Amygdala (tissue), 56 donors: ENCODE data around the gene XAB2.
A peak's percentile ranks its signal among the peaks of the same experiment; 100 is the strongest.

Experiments used
- DNase-seq, 56 donors: peaks; one replicate each; lab custom pipeline; 2025; lab: John Stamatoyannopoulos, UW

XAB2 gene

DNA sequence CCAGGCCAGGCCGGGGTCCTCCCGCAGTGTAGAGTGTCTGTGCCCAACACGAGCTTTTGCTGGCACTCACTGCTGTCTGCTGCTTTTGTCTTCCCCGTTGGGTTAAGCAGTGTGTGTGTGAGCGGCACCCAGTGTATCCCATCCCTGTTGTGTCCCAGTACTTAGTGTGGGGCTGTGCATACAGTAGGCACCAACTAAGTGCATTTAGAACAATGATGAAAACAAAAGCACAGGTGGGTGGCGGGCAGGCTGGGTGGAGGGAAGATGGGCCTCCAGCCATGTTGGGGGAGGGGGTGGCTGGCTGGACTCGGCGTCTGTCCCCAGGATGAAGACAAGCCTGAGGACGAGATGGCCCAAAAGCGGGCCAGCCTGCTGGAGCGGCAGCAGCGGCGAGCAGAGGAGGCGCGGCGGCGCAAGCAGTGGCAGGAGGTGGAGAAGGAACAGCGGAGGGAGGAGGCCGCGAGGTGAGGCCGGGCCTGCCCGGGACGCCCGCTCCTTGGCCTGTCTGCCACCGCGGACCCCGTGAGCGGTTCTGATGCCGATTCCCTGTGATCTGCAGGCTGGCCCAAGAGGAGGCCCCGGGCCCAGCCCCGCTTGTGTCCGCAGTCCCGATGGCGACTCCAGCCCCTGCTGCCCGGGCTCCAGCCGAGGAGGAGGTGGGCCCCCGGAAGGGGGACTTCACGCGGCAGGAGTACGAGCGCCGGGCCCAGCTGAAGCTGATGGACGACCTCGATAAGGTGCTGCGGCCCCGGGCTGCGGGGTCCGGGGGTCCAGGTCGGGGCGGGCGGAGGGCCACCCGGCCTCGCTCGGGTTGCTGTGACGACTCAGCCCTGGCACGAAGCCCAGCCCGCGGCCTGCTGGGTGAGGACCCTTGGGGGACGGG, 14.2 kb downstream of the XAB2 start:
- DNase-seq = no peak

DNA sequence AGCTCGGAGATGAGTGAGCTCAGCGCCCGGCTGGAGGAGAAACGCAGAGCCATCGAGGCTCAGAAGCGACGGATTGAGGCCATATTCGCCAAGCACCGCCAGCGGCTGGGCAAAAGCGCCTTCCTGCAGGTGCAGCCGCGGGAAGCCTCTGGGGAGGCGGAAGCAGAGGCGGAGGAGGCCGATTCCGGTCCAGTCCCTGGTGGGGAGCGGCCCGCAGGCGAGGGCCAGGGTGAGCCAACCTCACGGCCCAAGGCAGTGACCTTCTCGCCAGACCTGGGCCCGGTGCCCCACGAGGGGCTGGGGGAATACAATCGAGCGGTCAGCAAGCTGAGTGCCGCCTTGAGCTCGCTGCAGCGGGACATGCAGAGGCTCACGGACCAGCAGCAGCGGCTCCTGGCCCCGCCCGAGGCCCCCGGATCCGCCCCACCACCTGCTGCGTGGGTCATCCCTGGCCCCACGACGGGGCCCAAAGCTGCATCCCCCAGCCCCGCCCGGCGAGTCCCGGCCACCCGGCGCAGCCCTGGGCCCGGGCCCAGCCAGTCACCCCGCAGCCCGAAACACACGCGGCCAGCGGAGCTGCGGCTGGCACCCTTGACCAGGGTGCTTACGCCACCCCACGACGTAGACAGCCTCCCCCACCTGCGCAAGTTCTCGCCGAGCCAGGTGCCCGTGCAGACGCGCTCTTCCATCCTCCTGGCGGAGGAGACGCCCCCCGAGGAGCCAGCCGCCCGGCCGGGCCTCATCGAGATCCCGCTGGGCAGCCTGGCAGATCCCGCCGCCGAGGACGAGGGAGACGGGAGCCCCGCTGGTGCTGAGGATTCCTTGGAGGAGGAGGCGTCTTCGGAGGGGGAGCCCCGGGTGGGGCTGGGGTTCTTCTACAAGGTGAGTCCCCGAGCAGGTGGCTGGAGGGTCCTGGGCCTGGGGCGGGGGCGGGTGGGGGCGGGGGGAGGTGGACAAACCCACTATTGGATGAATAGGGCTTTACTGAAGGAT, 16.8 kb downstream of the XAB2 start:
- DNase-seq = no peak

DNA sequence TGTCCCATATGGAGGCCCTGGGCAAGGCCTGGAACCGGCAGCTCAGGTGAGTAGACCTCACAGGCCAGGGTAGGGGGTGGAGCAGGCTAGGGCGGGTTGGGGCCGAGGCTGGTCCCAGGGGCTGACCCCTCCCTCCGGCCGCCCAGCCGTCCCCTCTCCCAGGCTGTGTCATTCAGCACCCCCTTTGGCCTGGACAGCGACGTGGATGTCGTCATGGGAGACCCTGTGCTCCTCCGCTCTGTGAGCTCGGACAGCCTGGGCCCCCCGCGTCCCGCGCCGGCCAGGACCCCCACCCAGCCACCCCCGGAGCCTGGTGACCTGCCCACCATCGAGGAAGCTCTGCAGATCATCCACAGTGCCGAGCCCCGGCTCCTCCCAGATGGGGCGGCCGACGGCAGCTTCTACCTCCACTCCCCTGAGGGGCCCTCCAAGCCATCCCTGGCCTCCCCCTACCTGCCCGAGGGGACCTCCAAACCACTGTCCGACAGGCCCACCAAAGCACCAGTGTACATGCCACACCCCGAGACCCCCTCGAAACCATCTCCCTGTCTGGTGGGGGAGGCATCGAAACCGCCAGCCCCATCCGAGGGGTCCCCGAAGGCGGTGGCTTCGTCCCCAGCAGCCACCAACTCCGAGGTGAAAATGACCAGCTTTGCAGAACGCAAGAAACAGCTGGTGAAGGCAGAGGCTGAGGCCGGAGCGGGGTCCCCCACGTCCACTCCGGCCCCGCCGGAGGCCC, 17.6 kb downstream of the XAB2 start:
- no peak for DNase-seq

DNA sequence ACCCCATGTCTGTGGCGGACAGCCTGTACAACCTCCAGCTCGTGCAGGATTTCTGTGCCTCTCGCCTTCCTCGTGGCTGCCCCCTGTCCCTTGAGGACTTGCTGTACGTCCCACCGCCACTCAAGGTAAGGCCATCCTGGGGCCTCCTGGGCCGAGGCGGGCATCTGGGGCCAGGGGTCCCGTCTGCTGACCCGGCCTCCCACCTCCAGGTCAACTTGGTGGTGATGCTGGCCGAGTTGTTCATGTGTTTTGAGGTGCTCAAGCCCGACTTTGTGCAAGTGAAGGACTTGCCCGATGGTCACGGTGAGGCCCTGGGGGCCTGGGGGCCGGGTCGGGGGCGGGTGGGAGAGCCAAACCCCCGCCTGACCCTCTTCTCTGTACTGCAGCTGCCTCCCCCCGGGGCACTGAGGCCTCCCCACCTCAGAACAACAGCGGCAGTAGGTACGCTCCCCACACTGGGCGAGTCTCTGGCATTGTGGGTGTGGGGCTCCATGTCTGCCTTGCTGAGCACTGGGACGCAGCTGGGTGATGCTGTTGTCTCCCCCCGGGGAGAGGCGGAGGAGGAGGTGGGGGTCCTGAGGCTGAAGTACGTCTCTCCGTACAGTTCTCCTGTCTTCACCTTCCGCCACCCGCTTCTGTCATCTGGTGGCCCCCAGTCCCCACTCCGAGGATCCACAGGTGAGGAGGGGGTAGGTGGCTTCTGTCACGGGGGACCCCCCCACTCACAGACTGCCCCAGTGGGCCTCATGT, 18.7 kb downstream of the XAB2 start:
- DNase-seq = no peak

DNA sequence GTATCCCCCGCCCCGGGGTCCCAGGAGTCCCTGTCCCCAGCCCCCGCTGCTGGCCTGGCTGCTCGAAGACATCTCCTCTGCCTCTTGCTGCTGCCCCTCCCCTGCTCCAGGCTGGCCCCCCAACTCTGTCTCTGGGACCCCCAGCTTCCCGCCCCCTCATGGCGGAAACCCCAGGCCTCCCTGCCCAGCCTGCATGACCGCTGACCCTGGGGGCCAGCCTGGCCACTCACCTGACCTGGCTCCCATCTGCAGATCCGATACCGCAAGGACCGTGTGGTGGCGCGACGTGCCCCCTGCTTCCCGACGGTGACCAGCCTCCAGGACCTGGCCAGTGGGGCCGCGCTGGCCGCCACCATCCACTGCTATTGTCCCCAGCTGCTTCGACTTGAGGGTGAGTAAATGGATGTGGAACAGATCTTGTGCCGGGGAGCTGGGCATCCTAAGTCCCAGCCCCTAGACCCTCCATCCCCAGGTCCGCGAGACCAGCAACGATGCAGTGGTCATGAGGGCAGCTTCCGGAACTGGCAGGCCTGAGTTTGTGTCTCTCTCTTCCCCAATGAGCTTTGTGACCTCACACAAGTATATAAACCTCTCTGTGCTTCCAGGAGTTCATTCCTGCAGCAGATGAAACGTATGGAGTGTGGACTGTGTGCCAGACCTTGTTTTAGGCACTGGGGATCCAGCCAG, 21.3 kb downstream of the XAB2 start:
- no peak for DNase-seq

DNA sequence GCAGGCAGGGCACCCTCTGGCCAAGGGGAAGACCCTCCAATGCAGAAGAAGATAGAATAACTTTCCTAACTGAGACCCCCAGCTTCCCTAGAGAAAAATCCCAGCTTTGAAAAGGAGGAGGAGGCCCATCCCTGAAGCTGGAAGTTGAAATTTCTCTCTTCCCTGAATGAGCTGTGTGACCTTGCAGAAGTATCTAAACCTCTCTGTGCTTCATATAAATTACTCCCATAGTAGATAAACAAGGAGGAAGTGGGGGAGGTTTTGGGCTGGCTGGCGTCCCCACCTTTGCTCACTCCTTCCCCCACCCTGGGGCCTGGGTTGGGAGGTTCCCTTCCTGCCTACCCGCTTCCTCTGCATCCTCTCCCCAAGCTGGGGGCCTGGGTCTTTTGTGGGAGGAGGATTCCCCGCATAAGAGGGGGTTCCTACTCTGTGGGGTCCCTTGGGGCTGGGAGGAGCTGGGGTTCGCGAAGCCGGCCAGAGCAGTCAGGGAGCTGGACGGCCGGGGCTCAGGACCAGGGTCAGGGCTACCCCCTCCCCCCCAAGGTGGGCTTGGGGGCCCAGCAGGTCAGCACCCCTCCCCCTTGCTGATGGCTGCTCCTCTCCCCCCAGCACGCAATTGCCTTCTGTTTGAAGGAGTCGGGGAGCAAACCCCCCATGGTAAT, 22.0 kb downstream of the XAB2 start:
- no peak for DNase-seq

DNA sequence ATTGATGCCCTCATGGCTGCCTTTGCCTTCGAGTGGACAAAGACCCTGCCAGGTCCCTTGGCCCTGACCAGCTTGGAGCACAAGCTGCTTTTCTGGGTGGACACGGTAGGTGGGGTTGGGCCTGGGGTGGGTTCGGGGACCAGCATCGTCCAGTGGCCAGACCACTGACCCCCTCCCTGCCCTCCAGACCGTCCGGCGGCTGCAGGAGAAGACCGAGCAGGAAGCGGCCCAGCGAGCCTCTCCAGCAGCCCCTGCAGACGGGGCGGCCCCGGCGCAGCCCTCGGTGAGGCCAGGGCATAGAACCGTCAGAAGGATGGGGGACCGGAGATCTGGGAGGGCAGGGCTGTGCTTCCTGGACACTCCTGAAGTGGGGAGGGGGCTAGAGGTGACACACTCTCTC, 23.1 kb downstream of the XAB2 start:
- DNase-seq = no peak

DNA sequence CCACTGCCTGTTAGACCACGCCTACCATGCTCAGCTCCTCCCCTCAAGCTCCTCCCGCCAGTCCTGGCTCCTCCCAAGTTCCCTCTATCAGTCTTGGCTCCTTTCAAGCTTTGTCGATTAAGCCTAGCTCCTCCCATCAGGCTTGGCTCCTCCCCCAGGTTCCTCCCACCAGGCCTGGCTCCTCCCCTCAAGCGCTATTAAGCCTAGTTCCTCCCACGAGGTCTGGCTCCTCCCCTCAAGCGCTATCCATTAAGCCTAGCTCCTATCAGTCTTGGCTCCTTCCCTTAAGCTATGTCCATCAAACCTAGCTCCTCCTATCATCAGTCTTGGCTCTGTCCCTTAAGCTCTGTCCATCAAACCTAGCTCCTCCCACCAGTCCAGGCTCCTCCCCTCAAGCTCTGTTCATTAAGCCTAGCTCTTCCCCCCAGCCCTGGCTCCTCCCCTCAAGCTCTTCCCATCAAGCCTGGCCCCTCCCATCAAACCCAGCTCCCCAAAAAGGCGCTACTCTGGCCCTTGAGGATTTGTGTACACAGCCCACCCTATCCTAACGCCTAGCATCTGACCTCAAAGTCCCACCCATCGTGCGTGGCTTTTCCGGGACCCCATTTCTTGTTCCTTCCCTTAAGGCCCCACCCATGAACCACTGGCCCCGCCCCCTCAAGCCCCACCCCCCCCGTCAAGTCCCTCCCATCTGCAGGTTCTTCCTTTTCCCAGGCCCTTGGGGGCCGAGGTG, 23.7 kb downstream of the XAB2 start:
- DNase-seq = no peak

DNA sequence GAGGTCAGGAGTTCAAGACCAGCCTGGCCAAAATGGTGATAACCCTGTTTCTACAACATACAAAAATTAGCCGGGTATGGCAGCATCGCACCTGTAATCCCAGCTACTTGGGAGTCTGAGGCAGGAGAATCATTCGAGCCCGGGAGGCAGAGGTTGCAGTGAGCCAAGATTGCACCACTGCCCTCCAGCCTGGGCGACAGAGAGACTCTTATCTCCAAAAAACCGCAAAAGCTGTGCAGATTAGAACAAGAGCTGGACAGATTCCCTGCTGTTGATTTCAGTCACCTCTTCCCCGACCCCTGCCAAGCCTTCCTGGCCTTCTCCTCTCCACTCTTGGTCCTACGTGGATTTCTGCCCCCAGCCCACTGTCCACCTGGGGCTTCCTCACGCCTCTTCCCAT, 25.4 kb downstream of the XAB2 start:
- no peak for DNase-seq

DNA sequence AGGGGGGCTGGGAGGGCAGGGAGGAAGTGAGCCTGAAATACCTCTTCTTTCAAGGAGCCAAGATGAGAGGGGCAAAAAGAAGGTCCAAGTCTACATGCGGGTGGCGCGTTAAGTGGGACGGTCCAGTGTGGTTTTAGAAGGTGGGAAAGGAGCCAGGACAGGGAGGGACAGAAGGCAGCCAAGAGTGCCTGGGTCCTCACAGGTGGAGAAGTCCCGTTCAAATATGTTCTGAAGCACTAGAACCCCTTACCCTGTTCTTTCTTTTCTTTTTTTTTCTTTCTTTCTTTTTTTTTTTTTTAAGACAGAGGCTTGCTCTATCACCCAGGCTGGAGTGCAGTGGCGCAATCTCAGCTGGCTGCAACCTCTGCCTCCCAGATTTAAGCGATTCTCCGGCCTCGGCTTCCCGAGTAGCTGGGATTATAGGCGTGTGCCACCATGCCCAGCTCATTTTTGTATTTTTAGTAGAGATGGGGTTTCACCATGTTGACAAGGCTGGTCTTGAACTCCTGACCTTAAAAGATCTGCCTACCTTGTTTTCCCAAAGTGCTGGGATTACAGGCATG, 26.3 kb downstream of the XAB2 start:
- no peak for DNase-seq

DNA sequence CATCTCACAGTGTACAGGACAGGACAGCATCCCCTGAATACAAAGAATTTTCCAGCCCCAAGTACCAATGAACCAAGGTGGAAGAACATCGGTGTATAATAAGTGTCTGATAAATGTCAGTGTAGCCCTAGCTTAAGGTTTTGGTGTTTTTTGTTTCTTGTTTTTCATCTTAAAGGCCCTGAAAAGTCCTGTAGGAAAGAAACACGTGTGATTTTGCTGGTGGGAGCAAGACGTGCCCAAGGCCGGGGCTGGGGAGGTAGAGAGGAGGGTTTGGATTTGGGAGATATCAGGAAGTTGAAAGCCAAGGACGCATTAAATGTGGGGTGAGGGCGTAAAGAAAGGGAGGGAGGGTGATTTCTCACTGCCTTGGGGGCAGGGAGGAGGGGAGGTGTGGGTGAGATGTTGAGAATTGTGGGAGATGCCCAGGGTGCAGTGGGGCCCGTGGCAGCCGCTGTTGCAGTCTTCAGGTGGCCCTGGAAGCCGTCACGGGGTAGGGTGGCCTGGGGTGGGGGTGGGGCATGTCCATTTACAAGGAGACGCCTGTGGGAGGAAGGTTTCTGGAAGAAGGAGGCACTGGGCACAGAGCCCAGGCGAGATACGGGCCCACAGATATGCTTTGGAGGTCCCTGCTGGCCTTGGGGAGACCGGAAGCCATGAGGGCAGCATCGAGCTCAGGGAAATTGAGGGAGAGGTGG, 27.0 kb downstream of the XAB2 start:
- no peak for DNase-seq

DNA sequence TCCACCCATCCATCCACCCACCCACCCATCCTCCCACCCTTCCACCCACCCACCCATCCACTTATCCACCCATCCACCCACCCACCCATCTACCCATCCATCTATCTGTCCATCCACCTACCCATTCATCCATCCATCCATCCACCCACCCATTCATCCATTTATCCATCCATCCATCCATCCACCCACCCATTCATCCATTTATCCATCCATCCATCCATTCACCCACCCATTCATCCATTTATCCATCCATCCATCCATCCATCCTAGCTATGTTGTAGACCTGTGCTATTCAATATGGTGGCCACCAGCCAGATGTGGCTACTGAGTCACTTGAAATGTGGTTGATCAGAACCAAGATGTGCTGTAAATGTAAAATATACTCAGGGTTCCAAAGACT, 28.6 kb downstream of the XAB2 start:
- DNase-seq = no peak

DNA sequence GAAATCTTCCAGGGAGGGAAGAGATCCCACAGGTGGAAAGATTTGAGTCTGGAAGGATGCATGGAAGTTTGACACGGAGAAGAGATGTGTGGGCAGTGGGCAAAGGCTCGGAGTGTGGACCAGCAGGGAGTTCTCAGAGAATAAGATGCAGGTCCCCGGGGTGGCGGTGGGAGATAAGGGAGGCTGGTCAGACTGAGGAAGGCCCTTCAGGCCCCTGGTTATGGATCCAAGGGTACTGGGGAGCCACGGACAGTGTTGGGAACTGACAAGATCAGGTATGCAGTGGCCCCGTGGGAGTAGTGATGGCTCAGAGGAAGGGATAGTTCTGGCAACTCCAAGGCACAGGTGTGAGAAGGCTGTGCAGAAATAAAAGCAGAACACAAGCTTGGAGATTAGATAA, 31.2 kb downstream of the XAB2 start:
- no peak for DNase-seq

DNA sequence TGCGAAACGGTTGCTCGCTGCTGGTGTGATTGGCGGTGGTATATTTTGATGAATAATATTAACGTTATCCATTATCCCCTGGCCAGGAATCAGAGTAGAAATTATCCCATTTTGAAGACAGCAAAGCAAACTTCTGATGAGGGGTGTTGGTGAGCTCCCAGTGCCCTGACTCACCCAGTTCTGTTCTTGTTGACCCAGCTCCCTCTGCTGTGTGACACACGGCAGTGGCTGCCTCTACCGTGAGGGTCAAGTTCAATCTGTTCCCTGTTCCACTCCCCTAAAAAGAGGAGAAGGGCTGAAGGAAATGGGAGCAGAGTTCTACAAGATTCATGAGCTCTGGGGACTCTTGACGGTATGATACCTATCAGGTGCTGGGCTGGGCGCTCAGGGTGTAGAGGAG, 31.7 kb downstream of the XAB2 start:
- no peak for DNase-seq

DNA sequence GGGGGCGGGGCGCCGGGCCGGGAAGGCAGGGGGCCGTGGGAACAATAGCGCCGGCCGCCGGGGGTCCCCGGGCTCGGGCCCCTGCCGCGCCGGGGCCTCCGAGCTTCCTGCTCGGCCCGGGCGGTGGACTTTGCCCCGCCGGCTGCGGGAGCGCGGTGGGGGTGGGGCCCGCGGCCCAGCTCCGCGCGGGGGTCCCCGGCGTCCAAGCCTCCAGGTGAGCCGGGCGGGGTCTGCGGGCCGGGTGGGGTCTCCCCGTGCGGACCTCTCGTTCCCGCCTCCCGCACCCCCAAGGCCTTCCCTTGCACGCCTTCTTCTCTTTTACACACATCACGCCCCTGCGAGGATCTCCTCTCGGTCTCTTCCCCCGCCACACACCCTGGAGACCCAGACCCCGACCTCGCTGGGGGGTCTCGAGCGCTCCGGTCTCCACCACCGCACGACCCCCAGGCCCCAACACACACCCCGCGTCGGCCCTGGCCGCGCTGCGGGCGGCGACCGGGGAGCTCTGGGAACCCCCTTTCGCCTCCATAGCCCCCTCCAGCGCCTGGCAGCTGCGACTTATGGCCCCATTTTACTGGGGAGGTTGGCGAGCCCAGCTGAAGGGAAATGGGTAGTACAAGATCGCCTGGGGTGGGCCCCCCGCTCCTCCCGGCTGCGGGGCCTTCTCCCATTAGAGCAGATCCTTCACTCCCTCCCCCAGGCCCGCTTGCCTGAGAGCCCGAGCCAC, 33.0 kb downstream of the XAB2 start:
- DNase-seq = no peak

DNA sequence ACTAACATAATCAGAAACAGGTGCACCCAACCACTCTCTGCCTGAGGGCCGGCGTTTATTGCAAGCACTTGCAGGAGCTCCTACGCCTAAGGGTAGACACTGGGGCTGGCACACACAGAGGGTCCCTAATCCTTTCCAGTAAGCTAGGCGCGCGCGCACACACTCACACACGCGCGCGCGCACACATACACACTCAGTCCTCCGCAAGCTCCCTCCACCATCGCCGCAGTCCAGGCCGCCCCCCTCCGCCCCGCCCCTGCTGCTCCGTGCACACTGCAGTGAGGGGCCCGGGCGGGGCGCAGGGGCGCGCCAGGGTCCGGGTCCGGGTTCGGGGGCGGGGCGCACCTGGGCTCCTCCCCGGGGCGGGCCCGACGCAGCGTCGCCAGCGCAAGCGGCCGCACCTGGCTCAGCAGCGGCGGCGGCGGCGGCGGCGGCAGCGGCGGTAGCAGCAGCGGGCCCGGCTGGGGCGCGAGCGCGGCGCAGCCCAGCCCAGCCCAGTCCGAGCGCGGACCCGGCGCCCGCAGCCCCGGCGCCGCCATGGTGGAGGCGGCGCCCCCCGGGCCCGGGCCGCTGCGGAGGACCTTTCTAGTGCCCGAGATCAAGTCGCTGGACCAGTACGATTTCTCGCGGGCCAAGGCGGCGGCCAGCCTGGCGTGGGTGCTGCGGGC, 33.7 kb downstream of the XAB2 start, which contains the start of gene CAMSAP3:
CAMSAP3 (plus strand) TSS at position 398 of the 668 bp plus-strand sequence; CDS start at position 538, 140 bp downstream.
- DNase-seq = peak in 14 of 56 donors; percentile 3 to 49 (median 14)
